ENCODE data around the gene PCCB. TPM values are rescaled to one million over a fixed set of nuclear protein-coding genes. Genes with fewer than 3 reads are reported as not detected.
A peak's percentile ranks its signal among the peaks of the same experiment; 100 is the strongest.

The PCCB gene
- total RNA-seq, 3 donors from 2014 or later (not counting 1 experiment from before 2014, with no cell fraction given), result 17.7 to 19.9 (median 17.8) TPM

GRCh38 chr3:136377508-136377907, 127.4 kb downstream of the PCCB start:
- no peaks in the 10 kb centered on the region for H3K9me3 ChIP-seq (ENCODE audit: control insufficient read depth, insufficient read depth, low read length)
- TF ChIP-seq CTCF (IDR thresholded peaks at IDR 0.05), result no peak
- intact Hi-C loops (cut with micrococcal nuclease), result no loop called here
- peak overlapping the region in 1 of 2 donors; percentile 36 for H3K27ac Mint-ChIP-seq
- no peaks in the 10 kb centered on the region for H3K9me3 Mint-ChIP-seq
- peaks cover 3% of the 10 kb centered on the region for H3K36me3 ChIP-seq (ENCODE audit: control insufficient read depth, insufficient read depth, low read length)
- ATAC-seq, result no peak
- H3K4me3 Mint-ChIP-seq, result no peak overlapping the region
- H3K27ac ChIP-seq (ENCODE audit: low read length), result no peak overlapping the region
- peaks cover 7% of the 10 kb centered on the region for H3K36me3 Mint-ChIP-seq
- no peaks in the 10 kb centered on the region for H3K27me3 ChIP-seq (ENCODE audit: control insufficient read depth, insufficient read depth, low read length)
- 92% methylated on average over 1 of the region's 2 CpGs for WGBS (ENCODE audit: insufficient coverage)
- H3K4me1 ChIP-seq (ENCODE audit: control insufficient read depth, insufficient read depth, low read length), result no peaks in the 10 kb centered on the region
- H3K4me3 ChIP-seq (ENCODE audit: low read length), result no peak overlapping the region
- no peak for DNase-seq
- H3K27me3 Mint-ChIP-seq (ENCODE audit: low read depth in 2 of 2), result no peaks in the 10 kb centered on the region
- H3K4me1 Mint-ChIP-seq, result no peaks in the 10 kb centered on the region

GRCh38 chr3:136378011-136378410, 127.9 kb downstream of the PCCB start:
- Histone ChIP-seq H3K27me3 (ENCODE audit: control insufficient read depth, insufficient read depth, low read length) (no peaks in the 10 kb centered on the region), H3K27ac (ENCODE audit: low read length) (no peak overlapping the region), H3K4me1 (ENCODE audit: control insufficient read depth, insufficient read depth, low read length) (no peaks in the 10 kb centered on the region), H3K36me3 (ENCODE audit: control insufficient read depth, insufficient read depth, low read length) (peaks cover 3% of the 10 kb centered on the region), H3K4me3 (ENCODE audit: low read length) (no peak overlapping the region), H3K9me3 (ENCODE audit: control insufficient read depth, insufficient read depth, low read length) (no peaks in the 10 kb centered on the region)
- DNase-seq, result no peak
- no peaks in the 10 kb centered on the region for H3K27me3 Mint-ChIP-seq (ENCODE audit: low read depth in 2 of 2)
- peak overlapping the region in 1 of 2 donors; percentile 36 for H3K27ac Mint-ChIP-seq
- no peak overlapping the region for H3K4me3 Mint-ChIP-seq
- no peaks in the 10 kb centered on the region for H3K4me1 Mint-ChIP-seq
- no peaks in the 10 kb centered on the region for H3K9me3 Mint-ChIP-seq
- peaks cover 6% of the 10 kb centered on the region for H3K36me3 Mint-ChIP-seq
- no peak for ATAC-seq
- no peak for TF ChIP-seq CTCF (IDR thresholded peaks at IDR 0.05)
- intact Hi-C loops (cut with micrococcal nuclease), result no loop called here
- 100% methylated on average over 1 of the region's 1 CpG for WGBS (ENCODE audit: insufficient coverage)

Other genes with a start within 250 kb of the PCCB start
- 100 to 1,000 TPM; 104 to 114 (median 110) TPM for gene MSL2, start 54.0 kb upstream of the PCCB start, total RNA-seq